GM23248 (cell line): ENCODE data around the gene RBM38. TPM values are rescaled to one million over a fixed set of nuclear protein-coding genes. Genes with fewer than 3 reads are reported as not detected.

Experiments
- DNase-seq: peaks from one replicate; pipeline ENCODE4 v3.0.0-alpha.2; 2015
- H2AFZ ChIP-seq: fragments of 200-600 bp; sonication (generic); 2 replicates; pipeline ENCODE4 v1.6.1; 2016; ENCODE audit warnings: antibody characterized with exemption
- H3F3A ChIP-seq: fragments of 200-600 bp; sonication (generic); 2 replicates; pipeline ENCODE4 v1.6.1; 2016; ENCODE audit warnings: mild to moderate bottlenecking, antibody characterized with exemption, mixed run types; ENCODE audit not compliant: insufficient read depth
- H3K27ac ChIP-seq: fragments of 200-600 bp; sonication (generic); 2 replicates; pipeline ENCODE4 v1.5.1; 2016; ENCODE audit warnings: mild to moderate bottlenecking
- H3K27me3 ChIP-seq: fragments of 200-600 bp; sonication (generic); replicated peaks from 2 replicates; pipeline ENCODE4 v1.6.1; 2016; ENCODE audit warnings: mild to moderate bottlenecking; ENCODE audit not compliant: insufficient read depth
- H3K36me3 ChIP-seq: fragments of 200-600 bp; sonication (generic); 2 replicates; pipeline ENCODE4 v1.6.1; 2016; ENCODE audit warnings: low read depth, mild to moderate bottlenecking
- H3K4me1 ChIP-seq: fragments of 200-600 bp; sonication (generic); 2 replicates; pipeline ENCODE4 v1.6.1; 2016; ENCODE audit warnings: mild to moderate bottlenecking; ENCODE audit not compliant: insufficient read depth
- H3K4me2 ChIP-seq: fragments of 200-600 bp; sonication (generic); one replicate; pipeline ENCODE4 v1.6.1; 2016; ENCODE audit warnings: mild to moderate bottlenecking; ENCODE audit not compliant: unreplicated experiment
- H3K4me3 ChIP-seq: fragments of 200-600 bp; sonication (generic); 2 replicates; pipeline ENCODE4 v1.5.1; 2016; ENCODE audit warnings: mild to moderate bottlenecking
- H3K79me2 ChIP-seq: fragments of 200-600 bp; sonication (generic); 2 replicates; pipeline ENCODE4 v1.6.1; 2016; ENCODE audit warnings: mild to moderate bottlenecking; ENCODE audit not compliant: insufficient read depth
- H3K9ac ChIP-seq: fragments of 200-600 bp; sonication (generic); 2 replicates; pipeline ENCODE4 v1.6.1; 2016; ENCODE audit warnings: mild to moderate bottlenecking
- H3K9me2 ChIP-seq: fragments of 200-600 bp; sonication (generic); 2 replicates; pipeline ENCODE4 v1.6.1; 2016; ENCODE audit warnings: mixed run types, mild to moderate bottlenecking, moderate library complexity; ENCODE audit not compliant: insufficient read depth
- H3K9me3 ChIP-seq: fragments of 200-600 bp; sonication (generic); one replicate; pipeline ENCODE4 v1.6.1; 2017; ENCODE audit warnings: low read depth
- H4K20me1 ChIP-seq: fragments of 200-600 bp; sonication (generic); 2 replicates; pipeline ENCODE4 v1.6.0; 2016; ENCODE audit not compliant: insufficient read depth
- EZH2 ChIP-seq: fragments of 200-600 bp; sonication (generic); IDR thresholded peaks from 2 replicates; pipeline ENCODE4 v1.6.1; 2018; ENCODE audit warnings: antibody characterized with exemption, mild to moderate bottlenecking; ENCODE audit not compliant: insufficient read depth, poor library complexity, severe bottlenecking
- EZH2phosphoT487 ChIP-seq: fragments of 200-600 bp; sonication (generic); IDR thresholded peaks from 2 replicates; pipeline ENCODE4 v1.6.1; 2018; ENCODE audit warnings: antibody characterized with exemption, moderate library complexity, mild to moderate bottlenecking, low read depth; ENCODE audit not compliant: insufficient read depth
- WGBS, 2 experiments: methylation state at CpG; one replicate each; pipeline ENCODE4 v1.1.6; 2015 to 2017; ENCODE audit warnings: low lambda C conversion rate in 2 of 2, low coverage in 1 of 2; ENCODE audit errors: missing lambda C conversion rate in 2 of 2; 5-methylcytosine and 5-hydroxymethylcytosine counted together
- in situ Hi-C: fragments of 300-500 bp; cut with MboI; formaldehyde crosslinking; loops from 2 replicates; pipeline ENCODE4 v1.15.0; 2020
- polyA plus RNA-seq: library from polyadenylated mRNA; unstranded; fragments of >200 nt; fragmentation: Nextera tagmentation; extraction: Ambion mirVana; gene quantifications from 2 replicates; pipeline ENCODE4 v1.2.1, GENCODE V29; 2016
- total RNA-seq: library from RNA; depleted of rRNA; stranded (reverse); fragments of >200 nt; shearing (Covaris generic); gene quantifications from 2 replicates; pipeline ENCODE4 v1.2.3, GENCODE V29; 2014

RBM38 gene
- total and polyA plus RNA-seq, 2 experiments from 2014 or later, result 1.3 to 8.1 TPM

DNA sequence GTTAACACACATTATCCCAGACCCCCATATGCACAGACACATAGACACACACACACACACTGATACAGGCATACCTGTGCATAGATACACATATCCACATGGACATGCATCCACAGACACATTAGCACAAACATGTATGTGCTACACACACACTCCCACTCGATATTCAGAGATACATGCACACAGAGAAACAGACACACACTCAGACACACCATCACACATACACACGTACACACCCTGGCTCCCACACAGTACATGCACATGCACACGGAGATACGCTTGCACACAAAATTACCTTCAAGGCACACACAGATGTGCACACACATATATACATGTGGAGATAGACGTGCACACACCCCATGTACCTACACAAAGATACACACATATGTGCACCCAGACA, 19.7 kb downstream of the RBM38 start:
- Histone ChIP-seq H3K4me3 (no peak overlapping the region), H3K27ac (no peak overlapping the region), H3K9me2 (no peaks in the 10 kb centered on the region), H3K4me1 (no peaks in the 10 kb centered on the region), H3K9ac (no peak overlapping the region), H3K4me2 (no peak overlapping the region), H2AFZ (no peak overlapping the region), H3K36me3 (no peaks in the 10 kb centered on the region), H3K27me3 (no peaks in the 10 kb centered on the region), H3F3A (no peaks in the 10 kb centered on the region), H3K9me3 (no peaks in the 10 kb centered on the region), H4K20me1 (no peaks in the 10 kb centered on the region), H3K79me2 (no peaks in the 10 kb centered on the region)
- WGBS, 2 experiments, result 87 to 97% methylated on average over 5 of the region's 5 CpGs
- no peak for TF ChIP-seq EZH2
- no peak for TF ChIP-seq EZH2phosphoT487
- DNase-seq, result no peak
- in situ Hi-C loops, result no loop called here

DNA sequence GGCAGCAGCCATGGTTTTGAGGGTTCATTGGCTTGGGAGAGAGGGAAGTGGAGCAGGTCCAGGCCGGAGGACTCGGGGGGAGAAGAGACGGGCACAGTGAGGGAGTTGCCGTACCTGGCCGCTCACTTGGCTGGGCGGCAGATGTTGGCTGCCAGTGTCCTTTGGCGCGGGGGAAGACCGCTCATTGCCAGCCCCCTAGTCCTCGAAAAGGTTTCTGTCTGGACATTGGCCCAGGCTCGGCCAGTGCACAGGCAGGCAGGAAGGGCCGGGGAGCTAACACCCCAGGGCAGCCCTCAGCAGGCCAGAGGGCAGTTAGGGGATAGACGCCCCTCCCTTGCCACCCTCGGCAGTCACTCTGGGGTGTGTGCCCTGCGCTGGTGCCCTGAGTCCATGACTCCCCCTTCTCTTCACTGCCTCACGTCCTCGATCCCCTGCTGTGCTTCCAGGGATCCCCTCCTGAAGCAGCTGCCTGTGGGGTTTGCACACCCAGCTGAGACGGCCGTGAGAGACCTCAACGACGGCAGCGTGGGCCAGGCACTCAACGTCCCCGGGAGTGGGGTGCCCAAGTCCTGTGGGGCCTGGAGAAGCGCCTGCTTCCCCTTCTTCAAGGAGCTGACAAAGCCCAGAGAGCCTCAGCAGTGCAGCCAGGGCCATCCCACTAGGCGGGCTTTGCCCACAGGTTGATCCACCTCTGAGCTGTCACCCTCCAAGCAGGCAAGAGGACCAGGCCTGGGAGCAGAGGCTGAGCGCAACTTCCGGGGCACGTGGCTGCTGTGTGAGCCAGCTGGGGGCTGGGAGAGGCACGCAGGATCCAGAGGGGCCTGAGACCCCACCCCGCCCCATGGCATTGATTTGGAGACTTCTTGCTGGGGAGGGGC, 20.4 kb downstream of the RBM38 start:
- WGBS, 2 experiments, result 74 to 79% methylated on average over 30 to 31 of the region's 31 CpGs
- H3K9me2 ChIP-seq, result no peaks in the 10 kb centered on the region
- H3K27ac ChIP-seq, result no peak overlapping the region
- H3K27me3 ChIP-seq, result no peaks in the 10 kb centered on the region
- no peaks in the 10 kb centered on the region for H4K20me1 ChIP-seq
- TF ChIP-seq EZH2phosphoT487, result no peak
- TF ChIP-seq EZH2, result no peak
- H3K9ac ChIP-seq, result no peak overlapping the region
- no peaks in the 10 kb centered on the region for H3K4me1 ChIP-seq
- H3F3A ChIP-seq, result no peaks in the 10 kb centered on the region
- H3K9me3 ChIP-seq, result no peaks in the 10 kb centered on the region
- H2AFZ ChIP-seq, result no peak overlapping the region
- in situ Hi-C loops, result no loop called here
- H3K36me3 ChIP-seq, result no peaks in the 10 kb centered on the region
- no peaks in the 10 kb centered on the region for H3K79me2 ChIP-seq
- DNase-seq, result no peak
- H3K4me3 ChIP-seq, result no peak overlapping the region
- no peak overlapping the region for H3K4me2 ChIP-seq

DNA sequence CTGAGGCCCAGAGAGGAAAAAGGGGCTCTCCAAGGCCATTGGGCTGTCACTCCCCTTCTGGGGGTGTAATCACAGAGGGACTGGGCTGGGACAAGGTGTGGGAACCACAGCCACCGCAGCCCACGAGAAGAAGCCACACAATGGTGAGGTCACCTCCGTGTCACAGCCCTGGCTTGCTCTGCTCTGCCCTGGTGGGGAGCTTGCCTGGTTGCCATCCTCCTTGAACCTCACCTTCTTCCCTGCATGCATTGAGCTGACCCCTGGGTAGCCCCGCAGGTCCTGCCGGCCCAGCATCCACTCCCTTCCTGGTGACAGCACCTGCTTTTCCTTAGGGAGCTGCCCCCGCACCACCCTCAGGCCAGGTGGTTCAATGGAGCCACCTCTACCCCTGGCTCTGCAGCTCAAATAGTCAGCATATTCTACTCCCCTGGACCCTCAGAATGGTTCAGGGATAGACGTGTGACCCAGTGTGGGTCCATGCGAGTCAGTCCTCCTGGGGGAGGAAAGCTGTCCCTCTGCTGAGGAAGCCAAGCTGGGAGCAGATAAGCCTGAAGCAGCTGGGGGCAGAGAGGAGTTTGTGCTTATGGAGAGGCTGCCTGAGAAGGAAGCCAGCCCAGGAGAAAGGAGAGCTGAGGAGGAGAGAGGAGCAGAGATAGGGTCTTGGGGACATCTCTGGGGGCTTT, 21.3 kb downstream of the RBM38 start:
- H3K4me3 ChIP-seq, result no peak overlapping the region
- H3K9ac ChIP-seq, result no peak overlapping the region
- in situ Hi-C loops, result no loop called here
- WGBS, 2 experiments, result 89 to 92% methylated on average over 8 of the region's 8 CpGs
- no peaks in the 10 kb centered on the region for H3K9me2 ChIP-seq
- no peaks in the 10 kb centered on the region for H3K4me1 ChIP-seq
- H3K27ac ChIP-seq, result no peak overlapping the region
- H3K9me3 ChIP-seq, result no peaks in the 10 kb centered on the region
- H3K79me2 ChIP-seq, result no peaks in the 10 kb centered on the region
- H4K20me1 ChIP-seq, result no peaks in the 10 kb centered on the region
- H3F3A ChIP-seq, result no peaks in the 10 kb centered on the region
- H3K36me3 ChIP-seq, result no peaks in the 10 kb centered on the region
- no peak overlapping the region for H3K4me2 ChIP-seq
- DNase-seq, result no peak
- no peak for TF ChIP-seq EZH2phosphoT487
- no peak for TF ChIP-seq EZH2
- no peak overlapping the region for H2AFZ ChIP-seq
- H3K27me3 ChIP-seq, result 0 out of 2 replicates have a peak, but pooled peaks cover under 1% of the 10 kb centered on the region

DNA sequence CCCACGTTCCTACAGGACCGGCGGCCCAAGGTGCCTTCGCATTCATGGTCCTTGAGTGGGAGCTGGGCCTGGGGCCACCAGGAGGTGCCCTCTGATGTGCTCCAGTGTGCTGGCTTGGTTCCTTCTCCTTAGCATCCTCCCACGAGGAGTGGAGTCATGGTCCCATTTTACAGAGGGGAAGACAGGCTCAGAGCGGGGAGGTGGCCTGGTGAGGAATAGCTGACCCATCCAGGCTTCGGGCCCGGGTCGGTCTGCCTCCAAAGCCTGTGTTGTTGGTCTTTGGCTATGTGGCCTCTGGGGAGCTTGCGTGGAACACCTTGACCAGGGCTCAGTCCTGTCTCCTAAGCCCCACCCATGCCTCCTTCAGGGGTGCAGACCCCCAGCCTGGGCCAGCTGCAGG, 22.8 kb downstream of the RBM38 start:
- peaks cover 6% of the 10 kb centered on the region; the same call in 1 of the 2 replicates for H3F3A ChIP-seq
- in situ Hi-C loops, result no loop called here
- H4K20me1 ChIP-seq, result no peaks in the 10 kb centered on the region
- H3K9me2 ChIP-seq, result no peaks in the 10 kb centered on the region
- H3K4me3 ChIP-seq, result no peak overlapping the region
- no peak overlapping the region for H3K9ac ChIP-seq
- TF ChIP-seq EZH2phosphoT487, result no peak
- TF ChIP-seq EZH2, result no peak
- H3K4me1 ChIP-seq, result no peaks in the 10 kb centered on the region
- no peaks in the 10 kb centered on the region for H3K36me3 ChIP-seq
- no peak overlapping the region for H2AFZ ChIP-seq
- no peak overlapping the region for H3K4me2 ChIP-seq
- peaks cover 9% of the 10 kb centered on the region; the same call in 1 of the 2 replicates for H3K27me3 ChIP-seq
- H3K9me3 ChIP-seq, result no peaks in the 10 kb centered on the region
- no peak overlapping the region for H3K27ac ChIP-seq
- H3K79me2 ChIP-seq, result no peaks in the 10 kb centered on the region
- no peak for DNase-seq
- 84 to 88% methylated on average over 9 to 10 of the region's 10 CpGs for WGBS, 2 experiments
